ENCODE data around the gene CDC37L1. TPM values are rescaled to one million over a fixed set of nuclear protein-coding genes. Genes with fewer than 3 reads are reported as not detected.
"Not testable (repeated sequence)": the region's sequence is repeated elsewhere in the genome, so short reads cannot be mapped to it uniquely, and the experiment has no call there.

Gene CDC37L1
- total RNA-seq, 2 donors from 2014 or later, result 7.9 to 9.9 TPM

- 61 to 63% methylated on average over 5 of the region's 5 CpGs for WGBS, 2 donors
- intact Hi-C loops (cut with DNase I), result no loop called here
- H3K36me3 ChIP-seq (replicated peaks in 1 of 2; ENCODE audit: insufficient read depth in 1 of 2, low read depth in 2 of 2), result no peaks in the 10 kb centered on the region
Measured at GRCh38 chr9:4743131-4743875, 63.9 kb downstream of the CDC37L1 start.

DNA sequence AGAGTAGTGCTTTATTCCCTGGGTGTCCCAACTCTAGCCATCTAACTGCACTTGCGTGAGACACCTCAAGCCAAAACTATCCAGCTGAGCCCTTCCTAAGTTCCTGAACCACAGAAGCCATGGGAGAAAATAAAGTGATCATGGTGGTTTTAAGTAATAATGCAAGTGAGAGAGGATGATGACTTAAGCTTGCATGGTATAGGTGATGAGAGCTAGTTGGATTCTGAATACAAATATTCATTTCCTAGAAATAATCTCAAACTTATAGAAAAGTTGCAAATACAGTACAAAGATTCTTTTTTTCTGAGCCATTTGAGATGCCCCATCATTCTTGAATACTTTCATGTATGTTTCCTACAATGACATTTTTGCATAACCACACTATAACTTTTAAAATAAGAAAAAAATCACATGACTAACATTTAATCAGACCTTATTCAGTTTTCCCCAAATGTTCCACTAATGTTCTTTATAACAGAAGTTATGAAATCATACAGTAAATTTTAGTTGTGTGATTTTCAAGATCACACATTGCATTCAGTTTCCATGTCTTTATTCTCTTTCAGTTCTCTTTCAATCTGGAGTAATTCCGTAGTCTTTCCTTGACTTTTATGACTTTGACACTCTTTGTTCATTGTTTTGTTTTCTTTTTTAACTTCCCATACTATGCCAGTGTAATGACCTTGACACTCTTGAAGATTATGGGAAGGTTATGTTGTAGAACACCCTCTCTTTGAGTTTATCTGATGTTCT is 67.1 kb downstream of the CDC37L1 start:
- no peak overlapping the region for H3K4me3 ChIP-seq
- H3K4me1 ChIP-seq, result peaks cover 8% of the 10 kb centered on the region
- H3K36me3 ChIP-seq (replicated peaks in 1 of 2; ENCODE audit: insufficient read depth in 1 of 2, low read depth in 2 of 2), result no peaks in the 10 kb centered on the region
- no peaks in the 10 kb centered on the region for H3K27me3 ChIP-seq
- H3K9me3 ChIP-seq, result no peaks in the 10 kb centered on the region
- intact Hi-C loops (cut with DNase I), result no loop called here
- ATAC-seq (no peak), DNase-seq (no peak)
- no peak overlapping the region for H3K27ac ChIP-seq
- WGBS, 2 donors, result 69 to 81% methylated on average over 2 of the region's 2 CpGs
- TF ChIP-seq POLR2A (IDR thresholded peaks at IDR 0.05), result no peak
- no peak for TF ChIP-seq CTCF (IDR thresholded peaks at IDR 0.05)

More at GRCh38 chr9:4743131-4743875, 63.9 kb downstream of the CDC37L1 start:
- DNase-seq, result no peak
- ATAC-seq, result no peak
- no peak overlapping the region for H3K4me3 ChIP-seq
- H3K4me1 ChIP-seq, result peaks cover 20% of the 10 kb centered on the region
- no peaks in the 10 kb centered on the region for H3K27me3 ChIP-seq
- TF ChIP-seq POLR2A (IDR thresholded peaks at IDR 0.05) (no peak), CTCF (IDR thresholded peaks at IDR 0.05) (no peak)
- H3K9me3 ChIP-seq, result no peaks in the 10 kb centered on the region
- H3K27ac ChIP-seq, result peak overlapping the region in 1 of 4 donors; percentile 6

DNA sequence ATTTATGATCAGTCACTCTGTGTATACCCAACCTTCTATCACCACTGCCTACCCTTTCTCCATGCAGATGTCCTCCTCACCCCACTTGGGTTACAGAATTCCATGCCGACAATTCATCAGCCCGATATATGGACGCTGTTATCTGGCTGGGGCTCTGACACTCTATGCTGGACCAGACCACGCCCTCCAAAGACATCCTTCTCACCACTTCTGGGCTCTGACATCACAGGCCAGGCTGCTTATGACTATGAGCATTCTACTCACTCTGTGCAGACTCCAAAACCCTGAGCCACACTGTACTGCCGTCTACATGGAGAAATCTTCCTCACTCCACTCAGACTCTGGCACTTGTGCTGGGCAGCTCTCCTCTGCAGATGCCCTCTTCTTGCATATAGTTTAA is 69.2 kb downstream of the CDC37L1 start:
- no peak for DNase-seq
- Histone ChIP-seq H3K9me3 (no peaks in the 10 kb centered on the region), H3K27me3 (no peaks in the 10 kb centered on the region), H3K36me3 (replicated peaks in 1 of 2; ENCODE audit: insufficient read depth in 1 of 2, low read depth in 2 of 2) (no peaks in the 10 kb centered on the region), H3K4me3 (no peak overlapping the region), H3K27ac (no peak overlapping the region), H3K4me1 (peaks cover under 1% of the 10 kb centered on the region)
- ATAC-seq, result no peak
- intact Hi-C loops (cut with DNase I), result no loop called here
- TF ChIP-seq CTCF (IDR thresholded peaks at IDR 0.05) (no peak), POLR2A (IDR thresholded peaks at IDR 0.05) (no peak)
- WGBS, 2 donors, result 89 to 91% methylated on average over 5 of the region's 5 CpGs

GRCh38 chr9:4750023-4750673 is 70.8 kb downstream of the CDC37L1 start:
- ATAC-seq, result no peak
- H3K27me3 ChIP-seq, result no peaks in the 10 kb centered on the region
- TF ChIP-seq CTCF (IDR thresholded peaks at IDR 0.05) (peak in 6 of 7 experiments; percentile 39 to 64 (median 58)), POLR2A (IDR thresholded peaks at IDR 0.05) (no peak)
- 34 to 41% methylated on average over 8 of the region's 8 CpGs for WGBS, 2 donors
- H3K4me3 ChIP-seq, result no peak overlapping the region
- intact Hi-C loops (cut with DNase I), result loop anchor here (10.0 kb wide), 1 partner anchor 845 kb away; no protein-coding TSS in a partner anchor
- H3K9me3 ChIP-seq, result no peaks in the 10 kb centered on the region
- no peak overlapping the region for H3K27ac ChIP-seq
- no peaks in the 10 kb centered on the region for H3K36me3 ChIP-seq (replicated peaks in 1 of 2; ENCODE audit: insufficient read depth in 1 of 2, low read depth in 2 of 2)
- no peaks in the 10 kb centered on the region for H3K4me1 ChIP-seq
- DNase-seq, result no peak

GRCh38 chr9:4754530-4754929 is 75.2 kb downstream of the CDC37L1 start:
- DNase-seq; H3K4me3 ChIP-seq; H3K36me3 ChIP-seq (replicated peaks in 1 of 2; ENCODE audit: insufficient read depth in 1 of 2, low read depth in 2 of 2); H3K9me3 ChIP-seq; H3K4me1 ChIP-seq; H3K27me3 ChIP-seq; ATAC-seq; H3K27ac ChIP-seq: not testable (repeated sequence)
- intact Hi-C loops (cut with DNase I), result loop anchor here (10.0 kb wide), 1 partner anchor 840 kb away; no protein-coding TSS in a partner anchor
